Adrenal gland (tissue), 5 donors: ENCODE data around the gene KCNH8.

Experiments
- CTCF ChIP-seq, 6 experiments: fragments of 450-650 bp in 4 of 6; fragments of 200-600 bp in 2 of 6; sonication (generic) in 1 of 6; IDR thresholded peaks; 1 replicate in 5 of 6; 2 replicates in 1 of 6; pipeline versions ENCODE4 v1.5.1 to v1.8.0; 2016 to 2021; ENCODE audit warnings: antibody characterized with exemption in 6 of 6, mild to moderate bottlenecking in 2 of 6, moderate library complexity in 1 of 6
- POLR2A ChIP-seq, 2 donors: fragments of 450-650 bp; IDR thresholded peaks; one replicate each; pipeline ENCODE4 v1.6.1; 2017; ENCODE audit warnings: antibody characterized with exemption in 2 of 2, mild to moderate bottlenecking in 2 of 2, moderate library complexity in 1 of 2
- donor health status: DM: no; HTN: no; CAD: no.

DNA sequence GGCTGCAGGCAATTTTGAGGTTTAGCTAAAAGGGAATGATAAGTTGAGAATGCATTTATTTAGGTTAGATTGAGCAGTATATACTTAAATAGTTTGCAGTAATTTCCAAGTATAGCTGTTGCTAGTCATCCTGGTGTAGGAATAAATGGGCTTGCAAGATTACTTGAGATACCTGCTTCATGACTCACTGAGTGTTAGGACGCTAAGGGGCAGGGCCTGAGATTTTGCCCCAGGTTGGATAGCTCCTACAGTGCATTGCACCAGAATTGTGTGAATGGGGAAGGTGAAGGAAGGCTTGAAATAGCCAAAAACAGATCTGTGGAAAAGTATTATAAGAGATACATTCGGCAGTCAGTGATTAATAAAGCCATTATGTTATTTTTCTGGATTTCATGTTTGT lies 72.8 kb downstream of the KCNH8 start:
- TF ChIP-seq POLR2A (IDR thresholded peaks at IDR 0.05) (no peak), CTCF (IDR thresholded peaks at IDR 0.05) (no peak)
